Ishikawa (cell line): ENCODE data around the gene PROZ.

Experiments
- CEBPB ChIP-seq: IDR thresholded peaks from 2 replicates; pipeline ENCODE4 v1.6.1; 2012
- CREB1 ChIP-seq: IDR thresholded peaks from 2 replicates; pipeline ENCODE4 v1.6.1; 2012; ENCODE audit warnings: low read depth
- EGR1 ChIP-seq: IDR thresholded peaks from 2 replicates; pipeline ENCODE4 v1.6.1; 2012
- EP300 ChIP-seq: IDR thresholded peaks from 2 replicates; pipeline ENCODE4 v1.6.1; 2012; ENCODE audit warnings: borderline replicate concordance
- FOXM1 ChIP-seq: IDR thresholded peaks from 2 replicates; pipeline ENCODE4 v1.6.1; 2012; ENCODE audit warnings: low read depth, borderline replicate concordance
- NFIC ChIP-seq: IDR thresholded peaks from 2 replicates; pipeline ENCODE4 v1.6.1; 2012
- RAD21 ChIP-seq: IDR thresholded peaks from 2 replicates; pipeline ENCODE4 v1.6.1; 2012; ENCODE audit warnings: low read depth
- TAF1 ChIP-seq: IDR thresholded peaks from 2 replicates; pipeline ENCODE4 v1.6.1; 2012; ENCODE audit warnings: low read depth, mild to moderate bottlenecking
- TCF12 ChIP-seq: IDR thresholded peaks from 2 replicates; pipeline ENCODE4 v1.6.1; 2012; ENCODE audit warnings: low read depth
- TEAD4 ChIP-seq: IDR thresholded peaks from 2 replicates; pipeline ENCODE4 v1.6.1; 2012
- YY1 ChIP-seq: IDR thresholded peaks from 2 replicates; pipeline ENCODE4 v1.6.1; 2012; ENCODE audit warnings: low read depth
- ZBTB7A ChIP-seq: IDR thresholded peaks from 2 replicates; pipeline ENCODE4 v1.6.1; 2012; ENCODE audit warnings: low read depth
- TF ChIP-seq, protein P1 (sequence below): IDR thresholded peaks from 2 replicates; pipeline ENCODE4 v1.6.1; 2012
- TF ChIP-seq, protein P2 (sequence below): IDR thresholded peaks from 2 replicates; pipeline ENCODE4 v1.6.1; 2012; ENCODE audit warnings: low read depth, mild to moderate bottlenecking
- TF ChIP-seq, protein P3 (sequence below): IDR thresholded peaks from 2 replicates; pipeline ENCODE4 v1.6.1; 2012

The PROZ gene

DNA sequence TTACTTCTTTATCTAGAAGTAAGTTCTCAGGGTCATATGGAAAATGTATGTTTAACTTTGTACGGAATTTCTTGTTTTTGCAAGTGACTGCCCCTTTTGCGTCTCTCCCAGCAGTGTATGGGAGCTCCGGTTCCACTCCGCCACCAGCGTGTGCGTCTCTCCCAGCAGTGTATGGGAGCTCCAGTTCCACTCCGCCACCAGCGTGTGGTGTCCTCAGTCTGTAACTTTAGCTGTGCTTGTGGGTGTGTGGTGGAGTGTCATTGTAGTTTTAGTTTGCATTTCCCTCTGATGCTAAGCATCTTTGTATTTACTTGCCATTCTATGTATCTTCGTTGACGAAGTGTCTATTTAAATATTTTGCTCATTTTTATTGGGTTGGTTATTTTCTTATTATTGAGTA, 53.3 kb downstream of the PROZ start:
- TF ChIP-seq ZBTB7A (no peak), CEBPB (no peak), EGR1 (no peak), NFIC (no peak)

DNA sequence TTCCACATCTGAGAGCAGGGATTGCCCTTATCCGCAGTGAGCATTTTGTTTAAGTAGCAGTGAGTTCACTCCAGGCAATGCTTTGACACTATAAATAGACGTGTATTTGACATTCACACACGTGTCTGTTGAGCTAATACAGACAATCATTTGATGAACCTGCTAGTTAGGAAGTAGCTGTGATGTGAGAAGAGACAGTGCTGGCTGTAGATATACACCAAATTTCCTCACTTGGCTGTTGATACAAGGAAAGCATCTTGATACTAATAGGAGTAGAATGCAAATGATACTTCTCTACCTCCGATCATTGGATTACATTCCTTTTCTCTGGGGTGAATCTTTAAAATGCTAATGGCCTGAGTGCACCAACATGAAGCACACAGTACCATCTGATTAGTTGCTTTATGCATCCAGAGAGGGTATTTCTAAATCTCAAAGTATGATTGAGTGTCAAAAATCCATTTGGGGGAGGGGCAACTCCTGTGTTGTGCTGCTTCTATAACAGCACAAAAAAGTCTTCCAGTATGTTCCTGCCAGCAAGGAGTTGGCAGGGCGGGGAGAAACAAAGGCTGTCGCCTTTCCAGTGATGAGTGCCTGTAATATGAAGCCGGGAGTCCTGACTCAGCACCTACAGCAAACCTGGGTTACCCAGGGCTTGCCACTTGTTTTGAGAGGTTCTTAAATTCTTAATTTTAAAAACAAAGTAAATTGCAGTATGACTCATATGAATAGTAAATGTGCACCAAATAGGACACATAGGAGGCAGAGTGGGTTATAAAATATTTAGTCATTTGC, 58.0 kb downstream of the PROZ start:
- TF ChIP-seq CREB1 (peak; percentile 22; the same call in 1 of the 2 replicates), YY1 (no peak)

DNA sequence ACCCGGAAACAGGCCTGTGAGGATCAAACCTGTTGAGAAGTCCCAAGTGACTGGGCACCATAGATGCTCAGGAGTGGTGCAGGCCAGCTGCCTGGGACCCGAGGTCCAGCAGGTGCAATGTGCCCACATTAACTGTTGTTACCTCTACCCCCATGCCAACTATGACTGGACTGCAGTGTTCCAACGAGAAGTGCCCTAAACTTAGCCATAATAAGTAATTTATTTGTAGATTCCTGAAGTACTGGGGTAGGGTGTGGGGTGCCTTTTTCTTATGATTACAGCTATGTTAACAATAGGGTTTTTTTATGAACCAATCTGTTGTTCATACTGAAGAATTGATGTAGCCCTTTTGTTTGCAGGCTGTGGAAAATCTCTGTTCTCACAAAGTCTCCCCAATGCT, 60.1 kb downstream of the PROZ start:
- TF ChIP-seq TEAD4, result no peak
- TF ChIP-seq, protein P1, sequence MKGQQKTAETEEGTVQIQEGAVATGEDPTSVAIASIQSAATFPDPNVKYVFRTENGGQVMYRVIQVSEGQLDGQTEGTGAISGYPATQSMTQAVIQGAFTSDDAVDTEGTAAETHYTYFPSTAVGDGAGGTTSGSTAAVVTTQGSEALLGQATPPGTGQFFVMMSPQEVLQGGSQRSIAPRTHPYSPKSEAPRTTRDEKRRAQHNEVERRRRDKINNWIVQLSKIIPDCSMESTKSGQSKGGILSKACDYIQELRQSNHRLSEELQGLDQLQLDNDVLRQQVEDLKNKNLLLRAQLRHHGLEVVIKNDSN, result no peak
- no peak for TF ChIP-seq TAF1
- no peak for TF ChIP-seq CREB1
- TF ChIP-seq EGR1, result no peak
- TF ChIP-seq ZBTB7A, result no peak
- no peak for TF ChIP-seq FOXM1
- TF ChIP-seq, protein P2, sequence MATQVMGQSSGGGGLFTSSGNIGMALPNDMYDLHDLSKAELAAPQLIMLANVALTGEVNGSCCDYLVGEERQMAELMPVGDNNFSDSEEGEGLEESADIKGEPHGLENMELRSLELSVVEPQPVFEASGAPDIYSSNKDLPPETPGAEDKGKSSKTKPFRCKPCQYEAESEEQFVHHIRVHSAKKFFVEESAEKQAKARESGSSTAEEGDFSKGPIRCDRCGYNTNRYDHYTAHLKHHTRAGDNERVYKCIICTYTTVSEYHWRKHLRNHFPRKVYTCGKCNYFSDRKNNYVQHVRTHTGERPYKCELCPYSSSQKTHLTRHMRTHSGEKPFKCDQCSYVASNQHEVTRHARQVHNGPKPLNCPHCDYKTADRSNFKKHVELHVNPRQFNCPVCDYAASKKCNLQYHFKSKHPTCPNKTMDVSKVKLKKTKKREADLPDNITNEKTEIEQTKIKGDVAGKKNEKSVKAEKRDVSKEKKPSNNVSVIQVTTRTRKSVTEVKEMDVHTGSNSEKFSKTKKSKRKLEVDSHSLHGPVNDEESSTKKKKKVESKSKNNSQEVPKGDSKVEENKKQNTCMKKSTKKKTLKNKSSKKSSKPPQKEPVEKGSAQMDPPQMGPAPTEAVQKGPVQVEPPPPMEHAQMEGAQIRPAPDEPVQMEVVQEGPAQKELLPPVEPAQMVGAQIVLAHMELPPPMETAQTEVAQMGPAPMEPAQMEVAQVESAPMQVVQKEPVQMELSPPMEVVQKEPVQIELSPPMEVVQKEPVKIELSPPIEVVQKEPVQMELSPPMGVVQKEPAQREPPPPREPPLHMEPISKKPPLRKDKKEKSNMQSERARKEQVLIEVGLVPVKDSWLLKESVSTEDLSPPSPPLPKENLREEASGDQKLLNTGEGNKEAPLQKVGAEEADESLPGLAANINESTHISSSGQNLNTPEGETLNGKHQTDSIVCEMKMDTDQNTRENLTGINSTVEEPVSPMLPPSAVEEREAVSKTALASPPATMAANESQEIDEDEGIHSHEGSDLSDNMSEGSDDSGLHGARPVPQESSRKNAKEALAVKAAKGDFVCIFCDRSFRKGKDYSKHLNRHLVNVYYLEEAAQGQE, result no peak
- TF ChIP-seq CEBPB, result no peak
- no peak for TF ChIP-seq RAD21
- TF ChIP-seq TCF12, result no peak
- TF ChIP-seq YY1, result no peak

DNA sequence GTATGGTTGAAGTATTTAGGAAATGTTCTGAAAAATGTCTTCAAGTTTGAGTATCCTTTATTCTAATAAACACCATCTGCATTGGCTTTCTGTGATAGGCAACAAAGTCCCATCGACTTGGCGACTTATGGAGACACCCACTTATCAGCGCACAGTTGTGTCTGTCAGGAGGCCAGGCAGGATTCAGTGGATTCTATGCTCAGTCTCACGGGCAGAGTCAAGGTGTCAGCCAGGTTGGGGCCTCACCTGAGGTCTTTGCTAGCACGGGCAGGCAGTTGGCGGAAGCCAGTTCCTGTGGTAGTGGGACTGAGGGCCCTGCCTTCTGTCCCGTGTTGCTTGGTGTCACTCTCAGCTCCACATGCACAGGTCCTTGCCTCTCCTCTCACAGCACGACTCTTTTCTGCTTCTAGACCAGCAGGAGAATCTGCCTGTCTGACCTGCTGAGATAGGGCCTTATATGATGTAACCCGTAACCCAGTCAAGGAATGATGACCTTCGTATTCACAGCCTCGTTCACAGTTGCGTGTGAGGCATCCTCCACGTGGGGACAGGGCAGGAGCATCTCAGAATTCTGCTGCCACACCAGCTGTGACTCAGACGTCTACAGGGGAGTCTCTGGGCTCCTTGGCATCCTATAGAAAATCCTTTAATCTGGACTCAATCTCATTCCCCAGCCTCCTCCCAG, 61.0 kb downstream of the PROZ start:
- TF ChIP-seq NFIC (no peak), EGR1 (no peak), EP300 (no peak), TEAD4 (no peak), CREB1 (no peak), TCF12 (no peak), TAF1 (no peak)

DNA sequence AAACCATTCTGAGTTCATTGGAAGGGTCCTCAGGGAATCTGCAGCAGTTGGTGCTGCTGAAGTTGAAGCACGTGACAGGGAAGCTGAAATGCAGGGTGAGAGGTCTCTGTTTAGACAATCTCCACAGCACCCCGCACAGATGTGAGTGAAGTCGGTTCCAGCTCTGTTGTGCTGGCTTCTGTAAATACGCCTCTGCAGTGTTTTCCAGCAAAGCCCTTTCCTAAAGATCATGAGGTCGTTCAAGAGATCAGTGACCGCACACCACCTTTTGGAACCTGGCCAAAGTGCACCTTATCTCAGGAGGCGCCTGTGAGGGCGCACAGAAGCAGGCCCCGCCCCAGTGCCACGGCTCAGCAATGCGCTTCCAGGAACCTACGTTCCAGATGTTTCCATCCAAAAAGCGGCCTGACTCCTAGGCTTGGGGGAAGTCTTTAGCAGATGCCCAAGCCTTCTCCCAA, 61.7 kb downstream of the PROZ start:
- TF ChIP-seq NFIC (no peak), TAF1 (no peak), YY1 (no peak), FOXM1 (no peak)

DNA sequence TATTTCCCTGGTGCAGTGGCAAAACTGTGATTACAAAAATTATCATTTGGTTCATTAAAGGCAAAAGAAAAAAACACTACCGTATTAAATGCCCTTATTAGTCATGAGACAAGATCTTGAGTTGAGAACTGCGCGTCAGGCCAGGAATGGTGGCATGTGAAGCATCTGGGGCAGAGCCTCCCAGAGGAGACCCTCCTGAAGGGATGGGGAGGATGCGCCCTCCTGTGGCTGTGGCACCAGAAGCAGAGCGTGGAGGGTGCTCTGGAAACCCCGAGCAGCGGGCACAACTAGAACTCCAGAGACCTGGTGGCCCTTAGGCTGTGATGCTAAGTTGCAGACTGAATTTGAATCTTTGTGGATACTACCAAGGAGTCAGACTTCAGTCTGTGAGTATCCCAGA, 62.4 kb downstream of the PROZ start:
- TF ChIP-seq, protein P1, result no peak
- TF ChIP-seq FOXM1 (no peak), EP300 (no peak), RAD21 (no peak), EGR1 (no peak), CEBPB (no peak)
- TF ChIP-seq, protein P2, result no peak
- TF ChIP-seq, protein P3, sequence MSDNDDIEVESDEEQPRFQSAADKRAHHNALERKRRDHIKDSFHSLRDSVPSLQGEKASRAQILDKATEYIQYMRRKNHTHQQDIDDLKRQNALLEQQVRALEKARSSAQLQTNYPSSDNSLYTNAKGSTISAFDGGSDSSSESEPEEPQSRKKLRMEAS, result no peak
